GM23338 (cell line): ENCODE measurements around the gene DTD1. TPM values are rescaled to one million over a fixed set of nuclear protein-coding genes. Genes with fewer than 3 reads are reported as not detected.

Experiments
- ATAC-seq: fragments of 200-7000 bp; cut with Tn5 transposase; 3 replicates; pipeline ENCODE4 v1.9.1; 2020
- DNase-seq: peaks from one replicate; pipeline ENCODE4 v3.0.0-alpha.2; 2015; ENCODE audit warnings: low spot score
- H2AFZ ChIP-seq: fragments of 200-600 bp; sonication (generic); 2 replicates; pipeline ENCODE4 v1.8.0; 2016; ENCODE audit warnings: antibody characterized with exemption, mild to moderate bottlenecking, moderate library complexity
- H3F3A ChIP-seq: fragments of 200-600 bp; sonication (generic); replicated peaks from 2 replicates; pipeline ENCODE4 v1.8.0; 2017; ENCODE audit warnings: antibody characterized with exemption, mixed run types, low read depth
- H3K27ac ChIP-seq: fragments of 200-600 bp; sonication (generic); 2 replicates; pipeline ENCODE4 v1.6.1; 2016; ENCODE audit warnings: low read depth
- H3K27me3 ChIP-seq: fragments of 200-600 bp; sonication (generic); 2 replicates; pipeline ENCODE4 v1.8.0; 2016; ENCODE audit warnings: mild to moderate bottlenecking, mixed run types, moderate library complexity; ENCODE audit not compliant: insufficient read depth
- H3K36me3 ChIP-seq: fragments of 200-600 bp; sonication (generic); 2 replicates; pipeline ENCODE4 v1.8.0; 2016; ENCODE audit warnings: mild to moderate bottlenecking; ENCODE audit not compliant: insufficient read depth
- H3K4me1 ChIP-seq: fragments of 200-600 bp; sonication (generic); 2 replicates; pipeline ENCODE4 v1.8.0; 2016; ENCODE audit warnings: mild to moderate bottlenecking, moderate library complexity; ENCODE audit not compliant: insufficient read depth
- H3K4me2 ChIP-seq: fragments of 200-600 bp; sonication (generic); 2 replicates; pipeline ENCODE4 v1.7.1; 2017; ENCODE audit warnings: mixed run types
- H3K4me3 ChIP-seq: fragments of 200-600 bp; sonication (generic); 2 replicates; pipeline ENCODE4 v1.6.1; 2016; ENCODE audit warnings: mixed run types
- H3K79me2 ChIP-seq: fragments of 200-600 bp; sonication (generic); replicated peaks from 2 replicates; pipeline ENCODE4 v1.8.0; 2017; ENCODE audit warnings: mild to moderate bottlenecking; ENCODE audit not compliant: insufficient read depth
- H3K9me2 ChIP-seq: fragments of 200-600 bp; sonication (generic); 2 replicates; pipeline ENCODE4 v1.8.0; 2017; ENCODE audit not compliant: insufficient read depth
- H4K20me1 ChIP-seq: fragments of 200-600 bp; sonication (generic); replicated peaks from 2 replicates; pipeline ENCODE4 v1.8.0; 2017; ENCODE audit warnings: mild to moderate bottlenecking; ENCODE audit not compliant: insufficient read depth
- H3K27ac Mint-ChIP-seq: 2 replicates; pipeline ENCODE4 v1.8.0; 2020; ENCODE audit warnings: inconsistent platforms, mild to moderate bottlenecking, moderate library complexity, mixed read lengths
- H3K27me3 Mint-ChIP-seq: 3 replicates; pipeline ENCODE4 v1.8.0; 2022; ENCODE audit warnings: low read depth, mild to moderate bottlenecking, moderate library complexity, mixed read lengths, inconsistent platforms; ENCODE audit not compliant: insufficient read depth, poor library complexity
- H3K36me3 Mint-ChIP-seq: 3 replicates; pipeline ENCODE4 v1.8.0; 2021; ENCODE audit warnings: low read depth, mild to moderate bottlenecking, inconsistent platforms, moderate library complexity, mixed read lengths
- H3K4me1 Mint-ChIP-seq: 3 replicates; pipeline ENCODE4 v1.8.0; 2020; ENCODE audit warnings: mild to moderate bottlenecking, inconsistent platforms, mixed read lengths
- H3K4me3 Mint-ChIP-seq: 3 replicates; pipeline ENCODE4 v1.8.0; 2021; ENCODE audit warnings: moderate library complexity, mild to moderate bottlenecking, inconsistent platforms, mixed read lengths
- H3K9me3 Mint-ChIP-seq: 3 replicates; pipeline ENCODE4 v1.8.0; 2020; ENCODE audit warnings: moderate library complexity, mild to moderate bottlenecking, inconsistent platforms, mixed read lengths
- CREB1 ChIP-seq: fragments of 250-450 bp; sonication (Bioruptor Pico); IDR thresholded peaks from 2 replicates; pipeline ENCODE4 v1.5.0; 2020; ENCODE audit warnings: low read depth, mild to moderate bottlenecking, moderate library complexity
- EZH2 ChIP-seq: fragments of 200-600 bp; sonication (generic); IDR thresholded peaks from one replicate; pipeline ENCODE4 v1.8.0; 2017; ENCODE audit warnings: antibody characterized with exemption, mild to moderate bottlenecking, low read depth; ENCODE audit not compliant: unreplicated experiment
- EZH2phosphoT487 ChIP-seq: fragments of 200-600 bp; sonication (generic); IDR thresholded peaks from one replicate; pipeline ENCODE4 v1.8.1; 2018; ENCODE audit warnings: antibody characterized with exemption; ENCODE audit not compliant: unreplicated experiment
- JUNB ChIP-seq: IDR thresholded peaks from one replicate; pipeline ENCODE4 v1.6.1; 2016; ENCODE audit warnings: antibody characterized with exemption; ENCODE audit not compliant: unreplicated experiment
- NANOG ChIP-seq: IDR thresholded peaks from 2 replicates; pipeline ENCODE4 v1.6.1; 2016; ENCODE audit warnings: antibody characterized with exemption, borderline replicate concordance
- POLR2AphosphoS5 ChIP-seq: IDR thresholded peaks from 2 replicates; pipeline ENCODE4 v1.6.1; 2016; ENCODE audit warnings: antibody characterized with exemption, low read depth
- STAT1 ChIP-seq: IDR thresholded peaks from one replicate; pipeline ENCODE4 v1.6.1; 2016; ENCODE audit warnings: antibody characterized with exemption; ENCODE audit not compliant: unreplicated experiment
- ZNF114 ChIP-seq: fragments of 250-450 bp; sonication (Bioruptor Pico); IDR thresholded peaks from 2 replicates; pipeline ENCODE4 v1.5.0; 2020; ENCODE audit warnings: mild to moderate bottlenecking, moderate library complexity
- ZNF331 ChIP-seq: fragments of 250-450 bp; sonication (Bioruptor Pico); IDR thresholded peaks from 2 replicates; pipeline ENCODE4 v1.5.0; 2020; ENCODE audit warnings: low read depth, mild to moderate bottlenecking, moderate library complexity
- polyA plus RNA-seq: library from polyadenylated mRNA; unstranded; fragments of >200 nt; fragmentation: Nextera tagmentation; extraction: Ambion mirVana; gene quantifications from 2 replicates; pipeline ENCODE4 v1.2.1, GENCODE V29; 2016
- total RNA-seq: library from RNA; depleted of rRNA; stranded (reverse); fragments of >200 nt; shearing (Covaris generic); gene quantifications from 2 replicates; pipeline ENCODE4 v1.2.3, GENCODE V29; 2014
- TF ChIP-seq, protein P1 (sequence below), 2 experiments: fragments of 200-600 bp in 1 of 2; sonication (generic) in 1 of 2; conservative IDR thresholded peaks; 2 replicates each; pipeline versions ENCODE4 v1.5.1 to v1.6.1; 2016 to 2017; ENCODE audit warnings: antibody characterized with exemption in 2 of 2, low read depth in 2 of 2, mild to moderate bottlenecking in 2 of 2, moderate library complexity in 1 of 2
- TF ChIP-seq, protein P2 (sequence below): fragments of 250-450 bp; sonication (Bioruptor Pico); IDR thresholded peaks from 2 replicates; pipeline ENCODE4 v1.5.0; 2020; ENCODE audit warnings: mild to moderate bottlenecking, moderate library complexity

DTD1 gene
- total and polyA plus RNA-seq, 2 experiments from 2014 or later = 69.8 to 74.0 TPM

DNA sequence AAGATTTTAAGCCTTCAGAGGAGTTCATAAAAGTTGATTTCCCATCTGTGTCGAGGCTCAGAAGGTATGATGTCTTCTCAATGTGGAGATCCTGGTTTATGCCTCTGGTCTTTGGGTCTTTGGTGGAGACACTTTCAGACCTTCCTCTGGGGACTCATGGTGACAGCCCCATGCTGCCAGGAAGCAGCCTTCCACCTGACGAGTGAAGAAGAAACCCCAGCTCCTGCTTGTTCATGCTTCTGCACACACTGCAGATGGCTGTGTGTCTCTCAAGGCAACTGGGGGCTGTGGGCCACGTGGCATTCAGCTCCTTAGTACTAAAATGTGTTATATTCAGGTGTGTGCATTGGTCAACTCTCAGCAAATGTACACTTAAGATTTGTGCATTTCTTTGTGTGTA lies 220.9 kb downstream of the DTD1 start:
- Histone ChIP-seq H3K4me1 (no peaks in the 10 kb centered on the region), H3K4me3 (no peak overlapping the region), H4K20me1 (no peaks in the 10 kb centered on the region), H3K4me2 (no peak overlapping the region), H3K27me3 (no peaks in the 10 kb centered on the region), H3K36me3 (no peaks in the 10 kb centered on the region), H2AFZ (no peak overlapping the region), H3K27ac (no peak overlapping the region), H3K79me2 (no peaks in the 10 kb centered on the region), H3F3A (no peaks in the 10 kb centered on the region), H3K9me2 (peaks cover 6% of the 10 kb centered on the region; the same call in 1 of the 2 replicates)
- Mint-ChIP-seq H3K9me3 (no peaks in the 10 kb centered on the region), H3K27ac (no peak overlapping the region), H3K36me3 (no peaks in the 10 kb centered on the region), H3K27me3 (no peaks in the 10 kb centered on the region), H3K4me3 (no peak overlapping the region), H3K4me1 (no peaks in the 10 kb centered on the region; the same call in 2 of the 3 replicates)
- ATAC-seq (no peak), DNase-seq (no peak)
- no peak for TF ChIP-seq POLR2AphosphoS5
- TF ChIP-seq NANOG = no peak
- TF ChIP-seq ZNF114 = no peak
- TF ChIP-seq EZH2phosphoT487 = no peak
- no peak for TF ChIP-seq STAT1
- no peak for TF ChIP-seq CREB1 (CRISPR knock-in tag)
- TF ChIP-seq ZNF331 = no peak
- TF ChIP-seq, protein P1, sequence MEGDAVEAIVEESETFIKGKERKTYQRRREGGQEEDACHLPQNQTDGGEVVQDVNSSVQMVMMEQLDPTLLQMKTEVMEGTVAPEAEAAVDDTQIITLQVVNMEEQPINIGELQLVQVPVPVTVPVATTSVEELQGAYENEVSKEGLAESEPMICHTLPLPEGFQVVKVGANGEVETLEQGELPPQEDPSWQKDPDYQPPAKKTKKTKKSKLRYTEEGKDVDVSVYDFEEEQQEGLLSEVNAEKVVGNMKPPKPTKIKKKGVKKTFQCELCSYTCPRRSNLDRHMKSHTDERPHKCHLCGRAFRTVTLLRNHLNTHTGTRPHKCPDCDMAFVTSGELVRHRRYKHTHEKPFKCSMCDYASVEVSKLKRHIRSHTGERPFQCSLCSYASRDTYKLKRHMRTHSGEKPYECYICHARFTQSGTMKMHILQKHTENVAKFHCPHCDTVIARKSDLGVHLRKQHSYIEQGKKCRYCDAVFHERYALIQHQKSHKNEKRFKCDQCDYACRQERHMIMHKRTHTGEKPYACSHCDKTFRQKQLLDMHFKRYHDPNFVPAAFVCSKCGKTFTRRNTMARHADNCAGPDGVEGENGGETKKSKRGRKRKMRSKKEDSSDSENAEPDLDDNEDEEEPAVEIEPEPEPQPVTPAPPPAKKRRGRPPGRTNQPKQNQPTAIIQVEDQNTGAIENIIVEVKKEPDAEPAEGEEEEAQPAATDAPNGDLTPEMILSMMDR (conservative IDR thresholded peaks at IDR 0.05; ENCODE audit: low read depth in 2 of 2) = no peak

DNA sequence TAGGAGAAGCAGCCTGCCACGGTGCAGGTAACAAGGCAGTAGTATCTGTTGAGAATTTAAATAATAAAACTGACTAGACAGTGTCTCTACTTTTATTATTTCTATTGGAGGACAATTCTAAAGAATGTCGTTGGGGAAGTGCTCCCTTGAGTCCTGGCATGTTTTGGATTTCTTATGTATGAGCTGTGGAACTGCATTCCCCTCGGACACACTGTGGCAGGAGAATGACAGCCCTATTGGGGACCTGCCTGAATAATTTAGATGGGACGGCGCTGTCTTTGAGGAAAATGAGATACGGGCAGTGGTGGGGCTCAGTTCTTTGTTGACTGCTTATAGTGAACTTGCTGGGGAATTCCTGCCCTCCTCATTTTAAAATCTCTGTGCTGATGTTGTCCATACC lies 223.3 kb downstream of the DTD1 start:
- H2AFZ ChIP-seq = no peak overlapping the region
- no peak overlapping the region for H3K4me3 ChIP-seq
- Mint-ChIP-seq H3K9me3 (no peaks in the 10 kb centered on the region), H3K4me3 (no peak overlapping the region), H3K27me3 (no peaks in the 10 kb centered on the region), H3K27ac (no peak overlapping the region), H3K36me3 (no peaks in the 10 kb centered on the region), H3K4me1 (no peaks in the 10 kb centered on the region; the same call in 2 of the 3 replicates)
- H3K9me2 ChIP-seq = peaks cover 6% of the 10 kb centered on the region; the same call in 1 of the 2 replicates
- DNase-seq (no peak), ATAC-seq (no peak)
- no peaks in the 10 kb centered on the region for H3K36me3 ChIP-seq
- no peaks in the 10 kb centered on the region for H4K20me1 ChIP-seq
- no peaks in the 10 kb centered on the region for H3K79me2 ChIP-seq
- H3K4me1 ChIP-seq = no peaks in the 10 kb centered on the region
- no peak overlapping the region for H3K4me2 ChIP-seq
- no peaks in the 10 kb centered on the region for H3F3A ChIP-seq
- no peaks in the 10 kb centered on the region for H3K27me3 ChIP-seq
- no peak overlapping the region for H3K27ac ChIP-seq
- TF ChIP-seq STAT1 (no peak), EZH2 (no peak), ZNF331 (no peak), POLR2AphosphoS5 (no peak), JUNB (no peak), ZNF114 (no peak), CREB1 (CRISPR knock-in tag) (no peak), NANOG (no peak)
- TF ChIP-seq, protein P2, sequence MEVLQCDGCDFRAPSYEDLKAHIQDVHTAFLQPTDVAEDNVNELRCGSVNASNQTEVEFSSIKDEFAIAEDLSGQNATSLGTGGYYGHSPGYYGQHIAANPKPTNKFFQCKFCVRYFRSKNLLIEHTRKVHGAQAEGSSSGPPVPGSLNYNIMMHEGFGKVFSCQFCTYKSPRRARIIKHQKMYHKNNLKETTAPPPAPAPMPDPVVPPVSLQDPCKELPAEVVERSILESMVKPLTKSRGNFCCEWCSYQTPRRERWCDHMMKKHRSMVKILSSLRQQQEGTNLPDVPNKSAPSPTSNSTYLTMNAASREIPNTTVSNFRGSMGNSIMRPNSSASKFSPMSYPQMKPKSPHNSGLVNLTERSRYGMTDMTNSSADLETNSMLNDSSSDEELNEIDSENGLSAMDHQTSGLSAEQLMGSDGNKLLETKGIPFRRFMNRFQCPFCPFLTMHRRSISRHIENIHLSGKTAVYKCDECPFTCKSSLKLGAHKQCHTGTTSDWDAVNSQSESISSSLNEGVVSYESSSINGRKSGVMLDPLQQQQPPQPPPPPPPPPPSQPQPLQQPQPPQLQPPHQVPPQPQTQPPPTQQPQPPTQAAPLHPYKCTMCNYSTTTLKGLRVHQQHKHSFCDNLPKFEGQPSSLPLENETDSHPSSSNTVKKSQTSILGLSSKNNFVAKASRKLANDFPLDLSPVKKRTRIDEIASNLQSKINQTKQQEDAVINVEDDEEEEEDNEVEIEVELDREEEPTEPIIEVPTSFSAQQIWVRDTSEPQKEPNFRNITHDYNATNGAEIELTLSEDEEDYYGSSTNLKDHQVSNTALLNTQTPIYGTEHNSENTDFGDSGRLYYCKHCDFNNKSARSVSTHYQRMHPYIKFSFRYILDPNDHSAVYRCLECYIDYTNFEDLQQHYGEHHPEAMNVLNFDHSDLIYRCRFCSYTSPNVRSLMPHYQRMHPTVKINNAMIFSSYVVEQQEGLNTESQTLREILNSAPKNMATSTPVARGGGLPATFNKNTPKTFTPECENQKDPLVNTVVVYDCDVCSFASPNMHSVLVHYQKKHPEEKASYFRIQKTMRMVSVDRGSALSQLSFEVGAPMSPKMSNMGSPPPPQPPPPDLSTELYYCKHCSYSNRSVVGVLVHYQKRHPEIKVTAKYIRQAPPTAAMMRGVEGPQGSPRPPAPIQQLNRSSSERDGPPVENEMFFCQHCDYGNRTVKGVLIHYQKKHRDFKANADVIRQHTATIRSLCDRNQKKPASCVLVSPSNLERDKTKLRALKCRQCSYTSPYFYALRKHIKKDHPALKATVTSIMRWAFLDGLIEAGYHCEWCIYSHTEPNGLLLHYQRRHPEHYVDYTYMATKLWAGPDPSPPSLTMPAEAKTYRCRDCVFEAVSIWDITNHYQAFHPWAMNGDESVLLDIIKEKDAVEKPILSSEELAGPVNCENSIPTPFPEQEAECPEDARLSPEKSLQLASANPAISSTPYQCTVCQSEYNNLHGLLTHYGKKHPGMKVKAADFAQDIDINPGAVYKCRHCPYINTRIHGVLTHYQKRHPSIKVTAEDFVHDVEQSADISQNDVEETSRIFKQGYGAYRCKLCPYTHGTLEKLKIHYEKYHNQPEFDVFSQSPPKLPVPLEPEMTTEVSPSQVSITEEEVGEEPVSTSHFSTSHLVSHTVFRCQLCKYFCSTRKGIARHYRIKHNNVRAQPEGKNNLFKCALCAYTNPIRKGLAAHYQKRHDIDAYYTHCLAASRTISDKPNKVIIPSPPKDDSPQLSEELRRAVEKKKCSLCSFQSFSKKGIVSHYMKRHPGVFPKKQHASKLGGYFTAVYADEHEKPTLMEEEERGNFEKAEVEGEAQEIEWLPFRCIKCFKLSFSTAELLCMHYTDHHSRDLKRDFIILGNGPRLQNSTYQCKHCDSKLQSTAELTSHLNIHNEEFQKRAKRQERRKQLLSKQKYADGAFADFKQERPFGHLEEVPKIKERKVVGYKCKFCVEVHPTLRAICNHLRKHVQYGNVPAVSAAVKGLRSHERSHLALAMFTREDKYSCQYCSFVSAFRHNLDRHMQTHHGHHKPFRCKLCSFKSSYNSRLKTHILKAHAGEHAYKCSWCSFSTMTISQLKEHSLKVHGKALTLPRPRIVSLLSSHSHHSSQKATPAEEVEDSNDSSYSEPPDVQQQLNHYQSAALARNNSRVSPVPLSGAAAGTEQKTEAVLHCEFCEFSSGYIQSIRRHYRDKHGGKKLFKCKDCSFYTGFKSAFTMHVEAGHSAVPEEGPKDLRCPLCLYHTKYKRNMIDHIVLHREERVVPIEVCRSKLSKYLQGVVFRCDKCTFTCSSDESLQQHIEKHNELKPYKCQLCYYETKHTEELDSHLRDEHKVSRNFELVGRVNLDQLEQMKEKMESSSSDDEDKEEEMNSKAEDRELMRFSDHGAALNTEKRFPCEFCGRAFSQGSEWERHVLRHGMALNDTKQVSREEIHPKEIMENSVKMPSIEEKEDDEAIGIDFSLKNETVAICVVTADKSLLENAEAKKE (CRISPR knock-in tag) = no peak
